Tibial nerve (tissue), 4 donors: ENCODE measurements around the gene TNFRSF18.

ENCODE experiments used
- CTCF ChIP-seq, 5 experiments: fragments of 200-600 bp in 3 of 5; fragments of 450-650 bp in 2 of 5; sonication (generic) in 3 of 5; IDR thresholded peaks; one replicate each; pipeline ENCODE4 v1.5.1; 2016 to 2019; ENCODE audit warnings: antibody characterized with exemption in 5 of 5, mild to moderate bottlenecking in 3 of 5, moderate library complexity in 2 of 5
- EP300 ChIP-seq, 2 donors: sonication (generic); formaldehyde crosslinking; IDR thresholded peaks; one replicate each; pipeline ENCODE4 v1.6.1; 2017; ENCODE audit warnings: antibody characterized with exemption in 2 of 2, mild to moderate bottlenecking in 1 of 2
- POLR2A ChIP-seq, 2 donors: fragments of 450-650 bp; IDR thresholded peaks; one replicate each; pipeline ENCODE4 v1.6.1; 2017; ENCODE audit warnings: antibody characterized with exemption in 2 of 2, mild to moderate bottlenecking in 2 of 2, moderate library complexity in 2 of 2

- no peak for TF ChIP-seq CTCF (IDR thresholded peaks at IDR 0.05)
- TF ChIP-seq POLR2A (IDR thresholded peaks at IDR 0.05), result no peak
- no peak for TF ChIP-seq EP300 (IDR thresholded peaks at IDR 0.05)
These were observed 40.9 kb downstream of the TNFRSF18 start for GRCh38 chr1:1165485-1165884.
